ENCODE measurements around the gene CUX1.

The CUX1 gene

GRCh38 chr7:102147008-102147407 is 329.6 kb downstream of the CUX1 start:
- Histone ChIP-seq H2AFZ (ENCODE audit: low read depth, low read length) (no peak overlapping the region), H3K9ac (ENCODE audit: low read depth, low read length) (no peak overlapping the region), H4K20me1 (ENCODE audit: insufficient read depth, low read length) (peaks cover 5% of the 10 kb centered on the region; the same call in 1 of the 2 replicates), H3K4me1 (ENCODE audit: insufficient read depth, low read length) (no peaks in the 10 kb centered on the region), H3K27ac (ENCODE audit: low read length) (peak overlapping the region; percentile 33; the same call in 1 of the 2 replicates), H3K79me2 (ENCODE audit: insufficient read depth, low read length) (0 out of 2 replicates have a peak, but pooled peaks cover 1% of the 10 kb centered on the region), H3K27me3 (ENCODE audit: insufficient read depth, low read length, poor library complexity) (no peaks in the 10 kb centered on the region), H3K4me2 (ENCODE audit: insufficient read depth, low read length) (no peak overlapping the region), H3K36me3 (ENCODE audit: insufficient read depth, low read length) (peaks cover 22% of the 10 kb centered on the region), H3K4me3 (ENCODE audit: low read depth in 1 of 2, low read length in 2 of 2) (no peak overlapping the region), H3K9me3 (ENCODE audit: insufficient read depth, low read length, severe bottlenecking) (no peaks in the 10 kb centered on the region)
- ATAC-seq (ENCODE audit: insufficient read depth, low read depth) (no peak), DNase-seq (no peak)
- TF ChIP-seq EZH2 (IDR thresholded peaks at IDR 0.05; ENCODE audit: borderline replicate concordance, low read depth, low read length, severe bottlenecking) (no peak), CTCF (IDR thresholded peaks at IDR 0.05; ENCODE audit: borderline replicate concordance, extremely low read depth, low read length, poor library complexity, severe bottlenecking) (no peak)

DNA sequence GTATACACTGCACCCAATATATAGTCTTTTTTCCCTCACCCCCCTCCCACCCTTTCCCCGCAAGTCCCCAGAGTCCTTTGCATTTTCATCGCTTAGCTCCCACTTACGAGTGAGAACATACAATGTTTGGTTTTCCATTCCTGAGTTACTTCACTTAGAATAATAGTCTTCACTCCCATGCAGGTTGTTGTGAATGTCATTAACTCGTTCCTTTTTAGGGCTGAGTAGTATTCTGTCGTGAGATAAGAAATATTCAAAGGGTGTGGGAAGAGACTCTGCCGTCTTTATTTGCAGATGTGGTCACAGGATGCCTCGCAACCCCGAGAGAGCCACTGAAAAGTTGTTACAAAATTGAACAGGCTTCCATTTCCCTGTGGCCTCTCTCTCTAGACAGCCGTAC is 331.4 kb downstream of the CUX1 start:
- no peaks in the 10 kb centered on the region for H4K20me1 ChIP-seq (ENCODE audit: insufficient read depth, low read length)
- no peak overlapping the region for H3K27ac ChIP-seq (ENCODE audit: low read length)
- no peaks in the 10 kb centered on the region for H3K4me1 ChIP-seq (ENCODE audit: insufficient read depth, low read length)
- H3K9me3 ChIP-seq (ENCODE audit: insufficient read depth, low read length, severe bottlenecking), result no peaks in the 10 kb centered on the region
- H3K27me3 ChIP-seq (ENCODE audit: insufficient read depth, low read length, poor library complexity), result no peaks in the 10 kb centered on the region
- no peak overlapping the region for H2AFZ ChIP-seq (ENCODE audit: low read depth, low read length)
- H3K79me2 ChIP-seq (ENCODE audit: insufficient read depth, low read length), result 0 out of 2 replicates have a peak, but pooled peaks cover 1% of the 10 kb centered on the region
- no peak for TF ChIP-seq EZH2 (IDR thresholded peaks at IDR 0.05; ENCODE audit: borderline replicate concordance, low read depth, low read length, severe bottlenecking)
- TF ChIP-seq CTCF (IDR thresholded peaks at IDR 0.05; ENCODE audit: borderline replicate concordance, extremely low read depth, low read length, poor library complexity, severe bottlenecking), result no peak
- no peak overlapping the region for H3K4me2 ChIP-seq (ENCODE audit: insufficient read depth, low read length)
- no peak for DNase-seq
- peaks cover 29% of the 10 kb centered on the region for H3K36me3 ChIP-seq (ENCODE audit: insufficient read depth, low read length)
- no peak for ATAC-seq (ENCODE audit: insufficient read depth, low read depth)
- no peak overlapping the region for H3K4me3 ChIP-seq (ENCODE audit: low read depth in 1 of 2, low read length in 2 of 2)
- no peak overlapping the region for H3K9ac ChIP-seq (ENCODE audit: low read depth, low read length)

- Histone ChIP-seq H4K20me1 (ENCODE audit: insufficient read depth, low read length) (no peaks in the 10 kb centered on the region), H3K4me2 (ENCODE audit: insufficient read depth, low read length) (no peak overlapping the region), H3K9me3 (ENCODE audit: insufficient read depth, low read length, severe bottlenecking) (no peaks in the 10 kb centered on the region), H3K4me3 (ENCODE audit: low read depth in 1 of 2, low read length in 2 of 2) (no peak overlapping the region), H2AFZ (ENCODE audit: low read depth, low read length) (no peak overlapping the region), H3K79me2 (ENCODE audit: insufficient read depth, low read length) (0 out of 2 replicates have a peak, but pooled peaks cover 1% of the 10 kb centered on the region), H3K27me3 (ENCODE audit: insufficient read depth, low read length, poor library complexity) (no peaks in the 10 kb centered on the region), H3K36me3 (ENCODE audit: insufficient read depth, low read length) (peaks cover 23% of the 10 kb centered on the region), H3K4me1 (ENCODE audit: insufficient read depth, low read length) (no peaks in the 10 kb centered on the region), H3K27ac (ENCODE audit: low read length) (no peak overlapping the region), H3K9ac (ENCODE audit: low read depth, low read length) (no peak overlapping the region)
- no peak for ATAC-seq (ENCODE audit: insufficient read depth, low read depth)
- TF ChIP-seq EZH2 (IDR thresholded peaks at IDR 0.05; ENCODE audit: borderline replicate concordance, low read depth, low read length, severe bottlenecking), result no peak
- no peak for TF ChIP-seq CTCF (IDR thresholded peaks at IDR 0.05; ENCODE audit: borderline replicate concordance, extremely low read depth, low read length, poor library complexity, severe bottlenecking)
- DNase-seq, result no peak
Observed at GRCh38 chr7:102149416-102149815, 332.0 kb downstream of the CUX1 start.

- Histone ChIP-seq H3K4me1 (ENCODE audit: insufficient read depth, low read length) (no peaks in the 10 kb centered on the region), H3K4me2 (ENCODE audit: insufficient read depth, low read length) (no peak overlapping the region), H3K79me2 (ENCODE audit: insufficient read depth, low read length) (0 out of 2 replicates have a peak, but pooled peaks cover 1% of the 10 kb centered on the region), H3K9ac (ENCODE audit: low read depth, low read length) (no peak overlapping the region), H2AFZ (ENCODE audit: low read depth, low read length) (no peak overlapping the region), H3K4me3 (ENCODE audit: low read depth in 1 of 2, low read length in 2 of 2) (no peak overlapping the region), H3K27me3 (ENCODE audit: insufficient read depth, low read length, poor library complexity) (no peaks in the 10 kb centered on the region), H4K20me1 (ENCODE audit: insufficient read depth, low read length) (no peaks in the 10 kb centered on the region), H3K9me3 (ENCODE audit: insufficient read depth, low read length, severe bottlenecking) (no peaks in the 10 kb centered on the region), H3K27ac (ENCODE audit: low read length) (no peak overlapping the region), H3K36me3 (ENCODE audit: insufficient read depth, low read length) (peaks cover 23% of the 10 kb centered on the region)
- DNase-seq (no peak), ATAC-seq (ENCODE audit: insufficient read depth, low read depth) (no peak)
- TF ChIP-seq EZH2 (IDR thresholded peaks at IDR 0.05; ENCODE audit: borderline replicate concordance, low read depth, low read length, severe bottlenecking), result no peak
- TF ChIP-seq CTCF (IDR thresholded peaks at IDR 0.05; ENCODE audit: borderline replicate concordance, extremely low read depth, low read length, poor library complexity, severe bottlenecking), result no peak
Observed at GRCh38 chr7:102150266-102150665, 332.8 kb downstream of the CUX1 start.
